ENCODE results near the gene C1orf232.

The C1orf232 gene

GRCh38 chr1:26164036-26164860, 4.5 kb downstream of the C1orf232 start:
- H3K9me3 Mint-ChIP-seq: no peaks in the 10 kb centered on the region
- H3K27me3 Mint-ChIP-seq: peaks cover 9% of the 10 kb centered on the region
- no peak overlapping the region for H3K27ac Mint-ChIP-seq
- no peaks in the 10 kb centered on the region for H3K36me3 Mint-ChIP-seq
- H3K4me1 Mint-ChIP-seq: peaks cover 5% of the 10 kb centered on the region
- peak overlapping the region; percentile 52 for H3K4me3 Mint-ChIP-seq

GRCh38 chr1:26163684-26164035, 5.1 kb downstream of the C1orf232 start:
- Mint-ChIP-seq H3K9me3 (no peaks in the 10 kb centered on the region), H3K27me3 (peaks cover 9% of the 10 kb centered on the region), H3K4me1 (peaks cover 5% of the 10 kb centered on the region), H3K4me3 (peak overlapping the region; percentile 33), H3K27ac (no peak overlapping the region), H3K36me3 (no peaks in the 10 kb centered on the region)

DNA sequence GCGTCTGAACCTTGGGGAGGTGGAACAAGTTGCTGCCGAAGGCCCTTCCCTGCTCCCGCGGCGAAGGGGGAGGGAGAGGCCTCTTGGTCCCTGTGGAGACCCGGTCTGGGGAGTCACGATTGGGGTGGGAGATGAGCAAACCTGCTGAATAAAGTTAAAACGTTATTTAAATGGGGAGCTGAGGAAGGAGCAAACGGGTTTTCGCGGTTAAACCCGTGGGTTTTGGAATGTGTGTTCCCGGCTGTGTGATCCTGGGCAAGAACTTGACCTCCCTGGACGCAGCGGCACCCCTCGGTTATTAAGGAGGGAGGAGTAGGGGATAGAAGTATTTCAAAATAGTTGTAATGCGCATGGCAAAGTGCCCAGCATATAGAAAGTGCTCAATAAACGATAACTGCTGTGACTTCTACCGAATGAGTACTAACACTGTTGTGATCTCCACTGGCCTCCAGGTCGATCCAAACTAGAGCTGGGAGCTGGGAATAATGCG, 6.5 kb downstream of the C1orf232 start:
- Mint-ChIP-seq H3K4me1 (peaks cover 5% of the 10 kb centered on the region), H3K4me3 (peak overlapping the region; percentile 68), H3K27ac (no peak overlapping the region), H3K27me3 (peaks cover 12% of the 10 kb centered on the region), H3K36me3 (no peaks in the 10 kb centered on the region), H3K9me3 (no peaks in the 10 kb centered on the region)

DNA sequence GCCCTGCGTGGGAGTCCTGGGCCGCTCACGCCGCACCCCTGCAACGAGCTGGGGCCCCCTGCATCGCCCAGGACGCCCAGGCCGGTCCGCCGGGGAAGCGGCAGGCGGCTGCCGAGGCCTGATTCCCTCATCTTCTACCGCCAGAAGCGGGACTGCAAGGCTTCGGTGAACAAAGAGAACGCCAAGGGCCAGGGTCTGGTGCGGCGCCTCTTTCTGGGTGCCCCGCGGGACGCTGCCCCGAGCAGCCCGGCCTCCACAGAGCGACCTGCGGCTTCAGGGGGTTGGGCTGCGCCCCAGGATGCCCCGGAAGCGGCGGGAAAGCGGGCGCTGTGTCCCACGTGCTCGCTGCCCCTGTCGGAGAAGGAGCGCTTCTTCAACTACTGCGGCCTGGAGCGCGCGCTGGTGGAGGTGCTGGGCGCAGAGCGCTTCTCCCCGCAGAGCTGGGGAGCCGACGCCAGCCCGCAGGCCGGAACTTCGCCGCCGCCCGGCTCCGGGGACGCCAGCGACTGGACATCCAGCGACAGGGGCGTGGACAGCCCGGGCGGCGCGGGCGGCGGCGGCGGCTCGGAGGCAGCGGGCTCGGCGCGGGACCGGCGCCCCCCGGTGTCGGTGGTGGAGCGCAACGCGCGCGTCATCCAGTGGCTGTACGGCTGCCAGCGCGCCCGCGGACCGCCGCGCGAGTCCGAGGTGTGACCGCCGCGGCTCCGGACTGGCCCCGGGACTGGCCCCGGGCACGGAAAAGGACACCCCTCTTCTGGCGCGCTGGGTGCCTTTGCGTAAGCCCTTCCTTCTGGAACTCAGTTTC, 7.1 kb downstream of the C1orf232 start:
- peak overlapping the region; percentile 68 for H3K4me3 Mint-ChIP-seq
- peaks cover 7% of the 10 kb centered on the region for H3K4me1 Mint-ChIP-seq
- no peaks in the 10 kb centered on the region for H3K9me3 Mint-ChIP-seq
- no peaks in the 10 kb centered on the region for H3K36me3 Mint-ChIP-seq
- peaks cover 12% of the 10 kb centered on the region for H3K27me3 Mint-ChIP-seq
- H3K27ac Mint-ChIP-seq: no peak overlapping the region

GRCh38 chr1:26160527-26161414, 8.0 kb downstream of the C1orf232 start:
- Mint-ChIP-seq H3K27me3 (peaks cover 12% of the 10 kb centered on the region), H3K4me3 (peak overlapping the region; percentile 36)

DNA sequence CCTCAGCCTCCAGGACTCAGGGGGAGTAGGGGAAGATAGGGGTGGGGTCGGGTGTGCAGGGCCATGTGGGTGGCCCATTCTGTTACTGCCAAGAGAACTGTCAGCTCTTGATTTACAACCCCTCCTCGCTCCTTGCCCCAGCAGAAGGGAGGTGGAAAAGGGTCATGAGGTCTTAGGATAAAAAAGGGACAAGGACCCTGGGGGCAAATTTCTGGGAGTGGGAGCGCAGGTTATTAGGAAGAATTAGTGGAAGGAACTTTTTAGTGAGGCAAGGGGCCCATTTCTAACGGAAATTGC, 9.1 kb downstream of the C1orf232 start:
- Mint-ChIP-seq H3K4me3 (no peak overlapping the region), H3K4me1 (peaks cover 8% of the 10 kb centered on the region)

More at GRCh38 chr1:26160527-26161414, 8.0 kb downstream of the C1orf232 start:
- no peaks in the 10 kb centered on the region for H3K9me3 Mint-ChIP-seq
- no peak overlapping the region for H3K27ac Mint-ChIP-seq
- H3K4me1 Mint-ChIP-seq: peaks cover 8% of the 10 kb centered on the region
- no peaks in the 10 kb centered on the region for H3K36me3 Mint-ChIP-seq

GRCh38 chr1:26158908-26159742, 9.6 kb downstream of the C1orf232 start, which contains the start of gene FAM110D:
Gene FAM110D, plus strand, starts transcription at chr1:26159079. Its CDS starts 2,213 bp downstream, at chr1:26161292.
- H3K4me3 Mint-ChIP-seq: no peak within 1 kb of the TSS
- H3K36me3 Mint-ChIP-seq: no peaks in the 10 kb centered on the region
- no peaks in the 10 kb centered on the region for H3K9me3 Mint-ChIP-seq
- peaks cover 12% of the 10 kb centered on the region for H3K27me3 Mint-ChIP-seq
- H3K27ac Mint-ChIP-seq: no peak within 1 kb of the TSS
- peaks cover 8% of the 10 kb centered on the region for H3K4me1 Mint-ChIP-seq

More for the DNA sequence above, 9.1 kb downstream of the C1orf232 start:
- no peaks in the 10 kb centered on the region for H3K36me3 Mint-ChIP-seq
- no peaks in the 10 kb centered on the region for H3K9me3 Mint-ChIP-seq
- peaks cover 12% of the 10 kb centered on the region for H3K27me3 Mint-ChIP-seq
- H3K27ac Mint-ChIP-seq: no peak overlapping the region

GRCh38 chr1:26158271-26158907, 10.4 kb downstream of the C1orf232 start:
- H3K4me3 Mint-ChIP-seq: no peak overlapping the region
- H3K27me3 Mint-ChIP-seq: peaks cover 11% of the 10 kb centered on the region
- H3K36me3 Mint-ChIP-seq: no peaks in the 10 kb centered on the region
- H3K27ac Mint-ChIP-seq: no peak overlapping the region
- peaks cover 8% of the 10 kb centered on the region for H3K4me1 Mint-ChIP-seq
- H3K9me3 Mint-ChIP-seq: no peaks in the 10 kb centered on the region

DNA sequence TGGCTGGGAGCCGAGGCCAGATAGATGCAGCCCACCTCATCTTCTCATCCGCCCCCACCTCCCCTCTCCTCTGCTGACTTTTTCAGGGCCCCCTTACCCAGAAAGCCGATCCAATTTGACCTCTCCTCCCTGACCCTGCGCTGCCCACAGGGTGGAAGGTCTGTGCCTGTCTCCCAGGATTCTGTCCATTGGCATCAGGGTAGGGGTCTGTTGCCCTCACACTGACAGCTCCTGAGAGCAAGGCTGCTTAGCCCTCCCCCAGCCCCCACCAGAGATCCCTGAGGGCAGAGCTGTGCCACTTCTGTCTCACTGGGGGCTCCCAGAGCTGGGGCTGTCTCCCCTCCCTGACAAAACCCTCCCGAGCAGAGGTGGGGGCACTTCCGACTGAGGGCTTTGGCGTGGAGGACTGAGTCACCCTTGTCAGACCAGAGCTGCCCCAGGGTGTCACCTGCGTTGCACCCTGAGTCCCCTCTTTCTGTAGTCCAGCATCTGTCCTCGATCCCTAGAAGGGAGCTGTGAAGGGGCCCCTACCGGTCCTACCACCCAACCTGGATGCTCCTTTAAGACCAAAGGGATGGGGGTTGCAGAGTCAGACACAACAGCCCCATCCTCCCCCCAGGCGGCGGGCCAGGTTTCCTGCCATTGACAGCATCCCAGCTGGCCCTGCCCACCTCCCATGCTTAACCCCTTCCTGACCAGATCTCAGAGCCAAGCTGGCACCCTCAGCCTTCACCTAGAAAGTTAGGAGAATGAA, 12.3 kb downstream of the C1orf232 start:
- Mint-ChIP-seq H3K36me3 (no peaks in the 10 kb centered on the region), H3K27me3 (peaks cover 6% of the 10 kb centered on the region), H3K27ac (no peak overlapping the region), H3K9me3 (no peaks in the 10 kb centered on the region), H3K4me3 (peak overlapping the region; percentile 30), H3K4me1 (peaks cover 4% of the 10 kb centered on the region)

DNA sequence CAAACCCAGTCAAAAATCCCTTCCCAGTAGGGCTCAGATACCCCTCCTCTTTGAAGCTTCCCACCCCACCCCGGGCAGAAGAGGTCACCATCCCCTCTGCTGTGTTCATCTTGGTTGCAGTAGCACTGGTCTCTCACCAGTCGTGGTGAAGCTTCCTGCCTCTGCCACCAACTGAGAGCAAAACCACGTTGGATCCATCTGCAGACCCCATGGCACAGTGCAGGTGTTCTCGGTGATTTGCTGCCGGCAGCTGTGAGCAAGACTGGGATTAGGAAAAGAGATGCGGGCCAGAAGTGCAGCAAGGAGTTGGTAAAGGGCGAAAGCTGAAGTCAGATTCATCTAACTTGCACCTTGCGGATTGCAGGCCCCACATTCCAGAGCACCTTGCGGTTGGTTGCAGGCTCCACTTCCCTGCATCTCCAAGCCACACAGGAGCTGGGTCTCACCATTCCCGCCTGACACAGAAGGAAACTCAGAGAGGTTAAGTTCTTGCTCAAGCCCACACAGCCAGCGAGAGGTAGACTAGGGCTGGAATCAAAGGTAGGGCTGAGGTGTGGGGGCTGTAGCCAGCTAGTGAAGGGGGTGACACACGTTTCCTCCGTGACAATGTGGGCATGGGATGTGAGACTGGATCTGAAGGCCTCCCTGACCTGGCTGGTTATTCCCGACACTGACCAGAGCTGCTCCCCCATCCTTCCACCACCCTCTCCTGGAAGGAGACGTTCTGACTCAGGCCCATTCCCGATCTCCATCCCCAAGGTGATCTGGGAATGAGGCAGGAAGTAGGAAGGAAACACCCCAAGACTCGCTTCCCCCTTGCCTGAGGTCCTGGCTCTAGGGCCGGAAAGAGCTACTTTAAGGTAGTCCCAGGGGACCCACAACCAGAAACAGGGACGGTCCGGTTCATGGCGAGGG, 13.1 kb downstream of the C1orf232 start:
- Mint-ChIP-seq H3K9me3 (no peaks in the 10 kb centered on the region), H3K36me3 (no peaks in the 10 kb centered on the region), H3K4me3 (no peak overlapping the region), H3K4me1 (peaks cover 4% of the 10 kb centered on the region), H3K27me3 (peaks cover 6% of the 10 kb centered on the region), H3K27ac (no peak overlapping the region)

DNA sequence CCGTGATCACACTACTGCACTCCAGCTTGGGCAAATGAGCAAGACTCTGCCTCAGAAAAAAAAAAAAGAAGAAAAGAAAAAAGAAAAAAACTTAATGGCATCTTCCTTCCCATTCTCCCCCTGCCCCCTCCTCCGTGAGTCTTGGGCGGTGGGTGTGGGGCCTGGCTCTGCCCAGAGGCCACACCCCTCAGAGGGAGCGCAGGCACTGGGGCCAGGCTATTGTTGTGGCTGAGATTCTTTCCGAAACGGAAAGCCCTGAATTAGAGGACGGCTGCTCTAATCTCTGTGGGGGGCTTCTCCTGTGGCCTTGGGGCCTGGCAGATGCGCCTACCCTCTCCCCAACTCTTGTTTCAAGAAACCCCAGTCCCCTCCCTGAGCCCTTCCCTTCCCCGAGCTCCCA, 14.0 kb downstream of the C1orf232 start:
- Mint-ChIP-seq H3K4me3 (no peak overlapping the region), H3K4me1 (peaks cover 4% of the 10 kb centered on the region), H3K27me3 (peaks cover 6% of the 10 kb centered on the region), H3K36me3 (no peaks in the 10 kb centered on the region), H3K9me3 (no peaks in the 10 kb centered on the region), H3K27ac (no peak overlapping the region)

DNA sequence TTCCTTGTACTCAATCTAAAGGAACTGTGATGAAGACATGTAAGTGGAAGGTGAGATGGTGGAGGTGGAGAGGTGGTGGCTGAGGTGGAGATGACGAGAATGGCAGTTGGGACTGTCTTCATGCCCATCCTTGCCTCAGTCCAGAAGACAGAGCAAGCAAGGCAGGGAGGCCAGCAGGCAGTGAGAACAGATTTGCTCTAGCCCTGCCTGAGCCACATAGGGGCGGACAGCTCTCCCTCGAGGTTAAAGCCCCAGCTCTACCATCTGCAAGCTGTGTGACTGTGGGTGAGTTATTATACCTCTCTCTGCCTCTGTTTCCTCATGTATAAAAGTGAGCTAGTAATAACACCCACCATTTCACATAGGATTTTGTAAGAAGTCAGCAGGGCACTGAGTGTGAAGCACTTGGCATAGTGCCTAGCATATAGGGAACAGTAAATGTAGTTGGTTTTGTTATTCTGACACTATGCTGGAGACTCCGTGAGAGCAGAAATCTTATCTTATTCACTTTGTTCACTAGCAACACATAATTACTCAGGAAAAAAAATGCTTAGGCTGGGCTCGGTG, 14.7 kb downstream of the C1orf232 start:
- no peaks in the 10 kb centered on the region for H3K36me3 Mint-ChIP-seq
- no peak overlapping the region for H3K27ac Mint-ChIP-seq
- no peaks in the 10 kb centered on the region for H3K9me3 Mint-ChIP-seq
- H3K27me3 Mint-ChIP-seq: peaks cover 4% of the 10 kb centered on the region
- peaks cover 4% of the 10 kb centered on the region for H3K4me1 Mint-ChIP-seq
- no peak overlapping the region for H3K4me3 Mint-ChIP-seq

- peaks cover 1% of the 10 kb centered on the region for H3K27me3 Mint-ChIP-seq
- no peaks in the 10 kb centered on the region for H3K9me3 Mint-ChIP-seq
- H3K36me3 Mint-ChIP-seq: no peaks in the 10 kb centered on the region
- no peak overlapping the region for H3K4me3 Mint-ChIP-seq
- no peak overlapping the region for H3K27ac Mint-ChIP-seq
- peaks cover 6% of the 10 kb centered on the region for H3K4me1 Mint-ChIP-seq
These were observed 19.9 kb downstream of the C1orf232 start for GRCh38 chr1:26148887-26149286.
